Measurements from ENCODE around the gene TRPM2.

Gene TRPM2

DNA sequence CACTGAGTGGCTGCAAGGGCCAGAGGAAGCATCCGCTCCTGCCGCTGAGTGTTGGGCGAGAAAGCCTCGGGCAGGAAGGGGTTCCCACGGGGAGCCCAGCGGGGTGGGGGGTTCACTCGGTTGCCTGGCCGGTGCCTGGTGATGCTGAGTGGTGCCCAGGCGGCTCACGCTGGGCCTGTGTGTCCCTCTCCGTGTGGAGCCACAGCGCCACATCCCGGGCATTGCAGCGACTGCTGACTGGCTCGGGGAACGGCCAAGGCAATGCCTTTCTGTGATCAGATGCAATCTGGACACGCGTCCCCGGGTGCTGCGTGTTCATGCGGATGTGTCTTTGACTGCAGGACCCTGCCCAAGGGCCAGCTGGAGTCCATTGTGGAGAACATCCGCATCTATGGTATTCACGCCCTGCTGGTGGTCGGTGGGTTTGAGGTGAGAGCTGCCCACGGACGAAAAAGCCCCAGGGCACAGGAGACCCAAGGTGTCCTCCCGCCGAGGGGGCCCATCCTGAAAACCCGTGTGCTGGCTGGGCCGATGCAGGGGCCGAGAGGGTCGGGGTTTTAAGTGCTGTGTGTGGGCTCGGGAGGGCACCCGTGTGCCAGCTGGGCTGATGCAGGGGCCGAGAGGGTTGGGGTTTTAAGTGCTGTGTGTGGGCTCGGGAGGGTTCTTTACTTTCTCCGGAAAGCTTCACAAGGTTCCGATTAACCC is 30.6 kb upstream of the TRPM2 start:
- DNase-seq = no peak

DNA sequence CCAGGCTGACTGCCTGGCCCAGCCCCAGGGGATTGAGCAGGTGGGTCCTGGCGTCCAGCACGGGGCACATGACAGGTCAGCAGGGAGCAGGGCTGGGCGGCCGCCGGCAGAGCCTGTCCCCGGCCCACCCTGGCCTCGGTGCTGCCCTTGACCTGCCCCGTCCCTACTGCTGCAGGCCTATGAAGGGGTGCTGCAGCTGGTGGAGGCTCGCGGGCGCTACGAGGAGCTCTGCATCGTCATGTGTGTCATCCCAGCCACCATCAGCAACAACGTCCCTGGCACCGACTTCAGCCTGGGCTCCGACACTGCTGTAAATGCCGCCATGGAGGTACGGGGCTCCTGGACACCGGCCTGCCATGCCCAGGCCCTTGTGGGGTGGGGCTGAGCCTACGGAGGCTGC is 29.8 kb upstream of the TRPM2 start:
- no peak for DNase-seq

DNA sequence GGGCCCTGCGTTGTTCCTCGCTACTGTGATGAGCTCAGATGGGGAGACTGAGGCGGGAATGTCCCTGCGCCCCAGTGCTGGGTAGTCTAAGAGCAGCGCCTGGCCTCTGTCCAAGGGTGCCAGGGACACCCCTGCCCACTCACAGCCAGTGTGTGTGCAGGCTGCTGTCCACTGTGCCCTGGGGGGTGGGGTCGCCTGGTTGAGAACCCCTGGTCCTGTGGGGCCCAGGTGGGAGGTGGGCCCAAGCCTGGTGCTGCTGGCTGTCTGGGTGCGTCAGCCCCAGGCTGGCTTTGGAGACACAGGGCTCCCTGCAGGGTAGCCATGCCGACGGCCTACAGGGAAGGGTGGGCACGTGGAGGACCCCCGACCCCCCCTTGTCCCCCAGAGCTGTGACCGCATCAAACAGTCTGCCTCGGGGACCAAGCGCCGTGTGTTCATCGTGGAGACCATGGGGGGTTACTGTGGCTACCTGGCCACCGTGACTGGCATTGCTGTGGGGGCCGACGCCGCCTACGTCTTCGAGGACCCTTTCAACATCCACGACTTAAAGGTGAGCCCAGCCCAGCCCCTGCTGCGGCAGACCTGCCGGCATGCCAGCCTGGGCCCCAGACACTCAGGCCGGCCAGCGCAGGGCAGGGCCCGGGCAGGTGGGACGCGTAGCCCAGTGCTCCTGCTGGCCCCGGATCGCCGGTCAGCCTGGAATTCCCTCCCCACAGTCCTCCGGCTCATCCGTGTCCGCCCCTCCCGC is 29.1 kb upstream of the TRPM2 start:
- DNase-seq = no peak

DNA sequence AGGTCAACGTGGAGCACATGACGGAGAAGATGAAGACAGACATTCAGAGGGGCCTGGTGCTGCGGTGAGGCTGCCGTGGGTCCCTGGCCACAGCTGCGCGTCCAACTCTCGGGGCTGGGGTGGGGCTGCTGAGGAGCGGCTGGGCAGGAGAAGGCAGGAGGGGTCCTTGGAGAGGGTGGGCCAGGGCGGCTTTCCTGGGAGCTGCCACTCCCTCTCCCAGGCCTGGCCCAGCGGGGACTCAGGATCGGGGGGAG is 28.6 kb upstream of the TRPM2 start:
- DNase-seq = no peak

DNA sequence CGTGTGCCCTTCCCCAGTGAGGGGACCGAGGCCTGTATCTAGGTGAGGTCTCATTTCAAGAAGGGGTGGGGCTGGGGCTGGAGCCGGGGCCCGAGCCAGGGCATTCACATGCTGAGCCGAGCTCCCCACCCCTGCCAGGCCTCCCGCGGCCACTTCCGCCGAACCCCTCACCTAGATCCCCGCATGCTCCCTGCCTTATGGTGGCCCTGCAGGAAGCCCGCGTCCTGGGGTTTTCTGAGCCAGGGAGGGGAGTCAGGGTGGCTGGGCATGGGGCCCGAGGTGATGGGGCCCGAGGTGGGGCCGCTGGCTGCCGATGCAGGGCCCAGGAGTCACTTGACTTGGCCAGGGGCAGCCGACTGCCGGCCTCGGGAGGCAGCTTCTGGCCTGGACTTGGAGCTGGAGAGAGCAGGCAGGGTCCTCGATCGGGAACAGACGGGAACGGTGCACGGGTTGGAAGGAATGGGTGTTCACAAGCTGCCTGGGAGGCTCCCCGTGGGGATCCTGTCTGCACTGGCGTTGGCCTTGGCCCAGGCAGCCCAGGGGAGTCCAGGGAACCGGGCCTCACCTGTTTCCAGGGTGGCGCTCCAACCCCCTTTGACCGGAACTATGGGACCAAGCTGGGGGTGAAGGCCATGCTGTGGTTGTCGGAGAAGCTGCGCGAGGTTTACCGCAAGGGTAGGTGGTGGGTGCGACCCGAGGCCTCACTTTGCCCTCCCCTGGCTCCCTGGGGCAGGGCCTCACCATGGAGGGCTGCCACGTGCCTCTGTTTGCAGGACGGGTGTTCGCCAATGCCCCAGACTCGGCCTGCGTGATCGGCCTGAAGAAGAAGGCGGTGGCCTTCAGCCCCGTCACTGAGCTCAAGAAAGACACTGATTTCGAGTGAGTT is 27.8 kb upstream of the TRPM2 start:
- no peak for DNase-seq

DNA sequence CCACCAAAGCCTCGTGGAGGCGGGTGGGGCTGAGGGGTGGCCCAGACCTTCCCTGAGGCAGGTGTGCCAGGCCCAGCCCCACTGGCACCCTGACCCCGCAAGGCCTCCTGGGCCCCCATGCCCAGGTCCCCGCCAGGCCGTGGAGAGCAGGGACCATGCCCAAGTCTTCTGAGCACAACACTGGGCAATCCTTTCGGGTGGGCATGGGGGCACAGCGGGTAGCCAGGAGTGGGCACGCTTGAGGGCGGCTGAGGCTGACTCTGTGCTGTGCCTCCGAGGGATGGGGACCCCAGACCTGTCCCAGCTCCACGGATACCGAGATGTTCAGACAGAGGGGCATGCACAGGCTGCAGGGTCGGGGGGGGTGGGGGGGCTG is 27.2 kb upstream of the TRPM2 start:
- DNase-seq = no peak

DNA sequence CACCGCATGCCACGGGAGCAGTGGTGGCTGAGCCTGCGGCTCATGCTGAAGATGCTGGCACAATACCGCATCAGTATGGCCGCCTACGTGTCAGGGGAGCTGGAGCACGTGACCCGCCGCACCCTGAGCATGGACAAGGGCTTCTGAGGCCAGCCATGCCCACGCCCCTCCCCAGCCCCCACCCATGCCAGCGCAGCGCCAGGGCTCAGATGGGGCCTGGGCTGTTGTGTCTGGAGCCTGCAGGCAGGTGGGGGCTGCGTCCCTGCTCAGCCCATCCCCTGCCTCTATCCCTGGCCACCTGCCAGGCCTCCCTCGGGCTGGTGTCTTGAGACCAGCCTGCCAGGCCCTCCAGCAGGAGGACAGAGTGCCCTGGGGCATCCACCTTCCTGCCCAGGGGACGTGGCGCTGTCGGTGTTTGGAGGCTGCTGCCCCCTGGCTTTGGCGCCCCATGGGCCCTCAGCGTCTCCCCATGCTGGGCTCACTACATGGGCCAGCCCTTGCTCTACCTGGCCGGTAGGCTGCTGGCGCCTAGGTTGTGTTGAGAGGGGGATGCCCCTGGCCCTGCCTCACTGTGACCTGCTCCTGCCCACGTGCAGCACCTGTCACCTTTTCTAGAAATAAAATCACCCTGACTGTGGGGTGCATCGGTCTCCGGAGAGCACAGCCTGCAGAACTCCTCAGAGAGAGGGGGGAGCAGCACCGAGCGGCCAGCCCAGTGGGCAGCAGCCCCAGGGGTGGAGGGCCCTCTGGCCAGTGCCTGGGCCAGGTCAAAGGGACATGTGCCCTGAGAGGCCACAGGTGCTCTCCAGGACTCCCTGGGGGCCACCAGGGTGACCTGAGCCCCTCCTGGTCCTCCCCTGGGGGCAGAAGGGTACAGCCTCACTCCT is 26.5 kb upstream of the TRPM2 start:
- no peak for DNase-seq

DNA sequence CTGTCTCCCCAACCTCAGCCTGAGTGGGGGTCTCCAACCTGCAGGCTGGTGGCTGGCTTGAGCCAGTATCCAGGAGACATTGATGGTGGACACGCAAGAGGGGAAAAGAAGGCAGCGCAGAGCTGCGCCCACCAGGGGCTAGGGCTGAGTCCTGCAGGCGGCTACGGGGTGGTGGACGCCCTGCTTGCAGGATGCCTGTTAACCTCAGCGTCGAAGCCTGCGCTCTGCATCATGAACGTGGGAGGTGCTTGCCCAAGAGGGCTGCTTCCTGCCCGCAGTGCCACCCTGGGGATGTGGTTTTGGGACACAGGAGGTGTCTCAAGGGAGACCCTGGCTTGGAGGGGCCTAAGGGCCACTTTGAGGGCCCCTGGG is 25.8 kb upstream of the TRPM2 start:
- no peak for DNase-seq

DNA sequence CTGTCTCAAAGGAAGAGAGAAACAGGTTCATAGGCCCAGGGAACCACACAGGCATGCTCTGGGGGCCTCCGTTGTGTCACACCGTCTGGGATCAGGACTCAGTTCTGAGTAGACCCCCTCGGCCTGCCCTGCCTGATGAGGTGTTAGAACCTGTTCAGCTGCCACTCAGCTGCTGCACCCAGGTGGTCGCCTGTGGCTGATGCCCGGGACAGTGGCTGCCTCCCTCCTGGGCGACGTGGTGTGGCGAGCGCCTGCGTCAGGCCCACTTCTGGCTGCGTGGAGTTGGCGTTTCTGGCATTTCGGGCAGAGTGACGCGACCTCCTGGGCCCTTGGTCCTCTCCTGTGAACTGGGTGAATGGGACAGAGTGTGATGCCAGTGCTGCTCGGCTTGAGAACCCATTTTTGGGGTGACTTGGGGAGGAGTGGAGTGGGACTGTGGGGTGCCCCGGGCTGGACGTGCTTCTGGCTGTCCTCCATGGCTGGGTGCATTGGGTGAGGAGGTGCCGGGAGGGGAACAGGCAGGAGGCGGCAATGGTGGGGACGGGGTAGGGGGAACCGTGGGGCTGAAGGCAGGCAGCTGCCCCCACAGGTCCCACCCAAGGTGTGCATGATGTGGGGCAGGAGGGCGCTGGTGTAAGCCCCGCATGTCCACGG is 25.1 kb upstream of the TRPM2 start:
- no peak for DNase-seq

DNA sequence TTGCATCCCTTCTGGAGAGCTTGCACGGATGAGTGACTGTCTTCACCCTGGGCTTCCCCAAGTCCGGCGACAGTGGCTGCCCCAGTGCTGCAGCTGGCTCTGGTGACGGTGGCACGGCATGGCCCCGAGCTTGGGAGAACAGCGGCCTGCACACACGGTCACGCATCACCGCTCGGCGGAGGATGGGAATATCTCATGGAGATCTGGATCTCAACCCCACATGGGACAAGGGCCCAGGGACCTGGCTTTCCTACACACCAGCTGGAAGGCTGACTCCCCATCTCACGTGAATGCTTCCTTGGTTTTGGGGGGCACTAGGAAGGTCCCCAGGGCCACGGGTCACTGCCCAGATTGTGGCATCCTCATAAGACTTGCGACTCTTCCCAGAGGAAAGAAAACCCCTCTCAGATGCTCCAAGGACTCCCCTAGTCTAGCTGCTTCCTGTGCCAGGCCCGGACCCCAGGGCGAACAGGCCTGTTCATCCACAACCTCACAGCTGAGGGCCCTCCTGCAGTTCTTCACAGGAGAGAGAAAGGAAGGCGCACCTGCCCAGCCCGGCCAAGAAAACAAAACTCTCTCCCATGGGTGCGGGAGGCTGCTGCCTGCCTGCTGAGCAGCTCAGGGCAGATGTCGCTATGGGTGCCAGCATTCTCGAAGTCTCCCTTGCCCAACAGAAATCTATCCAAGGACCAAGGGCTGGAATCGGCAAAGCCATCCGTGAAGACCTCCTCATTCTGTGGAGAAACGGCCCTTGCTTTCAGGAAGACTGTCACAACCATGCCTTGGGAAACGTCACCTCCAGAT is 24.1 kb upstream of the TRPM2 start:
- DNase-seq = no peak

DNA sequence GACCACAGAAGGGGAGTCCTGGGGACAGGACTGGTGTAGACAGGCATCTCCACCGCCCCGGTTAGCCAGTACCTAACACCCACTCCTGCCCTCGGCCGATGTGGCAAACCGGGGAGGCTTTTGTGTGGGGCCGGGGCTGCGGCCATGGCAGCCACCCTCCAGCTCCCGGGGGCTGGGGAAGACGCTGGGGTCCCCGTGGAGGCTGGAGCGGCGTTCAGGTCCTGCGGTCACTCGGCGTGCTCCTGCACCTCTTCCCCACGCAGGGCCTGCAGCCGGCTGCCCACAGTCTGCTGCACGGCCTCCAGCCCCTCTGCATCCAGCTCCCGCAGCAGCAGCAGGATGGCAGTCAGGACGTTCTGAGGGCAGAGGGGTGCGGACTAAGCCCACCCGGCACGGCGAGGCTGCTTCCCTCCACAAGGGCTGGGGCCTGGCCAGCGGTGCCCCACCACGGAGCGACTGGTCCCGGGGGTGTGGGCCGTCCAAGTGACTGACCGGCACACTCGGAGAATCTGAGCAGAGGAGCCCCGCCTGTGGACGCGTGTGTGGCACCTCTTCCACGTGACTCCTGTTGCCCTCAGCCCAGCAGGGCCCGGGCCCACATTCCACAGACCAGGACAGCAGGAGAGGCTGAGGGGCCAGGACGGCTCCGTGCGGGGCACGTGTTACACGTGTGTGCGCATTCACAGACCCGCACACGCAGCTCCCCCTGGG is 23.3 kb upstream of the TRPM2 start:
- DNase-seq = no peak

DNA sequence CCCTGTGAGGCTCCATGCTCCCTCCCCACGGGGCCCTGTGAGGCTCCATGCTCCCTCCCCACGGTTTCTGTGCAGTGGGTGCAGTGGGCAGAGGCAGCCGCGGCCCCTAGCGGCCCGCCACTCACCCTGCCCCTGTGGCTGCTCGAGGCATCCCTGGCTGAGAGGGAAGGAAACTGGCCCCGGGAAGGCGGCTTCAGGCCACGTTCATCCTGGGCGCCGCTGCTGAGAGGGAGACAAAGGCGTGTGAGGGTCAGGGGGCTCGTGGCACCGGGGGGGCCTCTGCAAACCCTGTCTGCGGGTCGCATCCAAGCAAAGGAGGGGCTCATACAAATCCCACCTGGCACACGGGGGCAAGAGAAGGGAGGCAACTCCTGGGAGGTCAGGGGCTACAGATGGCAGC is 22.7 kb upstream of the TRPM2 start:
- DNase-seq = no peak

DNA sequence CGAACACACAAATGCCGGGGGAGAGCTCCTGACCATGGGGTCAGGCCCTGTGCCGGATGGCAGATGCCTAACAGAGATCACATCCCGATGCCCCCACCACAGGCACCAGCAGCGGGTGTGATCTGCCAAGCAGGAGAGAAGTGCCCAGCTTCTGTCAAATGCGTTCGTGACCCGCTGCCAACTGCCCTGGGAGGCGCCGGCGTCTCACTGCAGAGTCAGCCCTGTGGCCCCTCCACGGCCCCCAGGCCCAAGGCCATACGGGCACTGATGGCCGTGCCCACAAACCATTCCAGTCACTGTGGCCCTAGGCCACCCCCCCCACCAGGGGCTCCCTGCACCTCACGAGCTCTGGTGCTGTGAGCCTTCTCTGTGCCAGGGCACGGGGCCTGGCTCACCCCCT is 22.2 kb upstream of the TRPM2 start:
- no peak for DNase-seq

DNA sequence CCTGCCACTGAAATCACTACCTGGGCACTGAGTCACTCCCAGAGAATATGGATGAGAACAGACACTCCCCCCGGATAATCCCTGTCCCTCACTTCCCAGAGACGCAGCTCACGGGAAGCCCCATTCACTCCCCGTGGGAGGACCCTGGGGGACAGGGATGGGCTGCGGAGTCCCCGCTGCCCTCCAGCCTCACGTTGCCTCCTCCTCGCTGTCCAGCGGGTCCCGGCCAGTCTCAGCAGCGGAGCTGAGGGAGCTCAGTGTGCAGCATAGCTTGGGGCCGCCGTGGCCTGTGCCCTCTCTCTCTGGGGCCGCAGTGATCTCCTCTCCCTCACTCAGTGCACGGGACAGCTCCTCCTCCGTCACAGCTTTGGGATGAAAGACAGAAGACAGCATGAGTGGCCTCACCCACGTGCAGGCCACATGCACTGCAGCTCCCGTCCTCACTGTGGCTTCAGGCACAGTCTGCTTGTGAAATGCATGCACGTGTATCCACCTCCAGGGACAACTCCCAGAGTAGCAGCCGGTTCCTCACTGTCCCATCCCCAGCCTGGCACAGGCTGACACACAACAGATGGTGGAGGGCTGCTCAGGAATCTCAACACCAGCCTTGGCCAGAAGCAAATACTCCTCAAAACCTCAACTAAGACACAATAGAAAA is 21.6 kb upstream of the TRPM2 start:
- DNase-seq = no peak

DNA sequence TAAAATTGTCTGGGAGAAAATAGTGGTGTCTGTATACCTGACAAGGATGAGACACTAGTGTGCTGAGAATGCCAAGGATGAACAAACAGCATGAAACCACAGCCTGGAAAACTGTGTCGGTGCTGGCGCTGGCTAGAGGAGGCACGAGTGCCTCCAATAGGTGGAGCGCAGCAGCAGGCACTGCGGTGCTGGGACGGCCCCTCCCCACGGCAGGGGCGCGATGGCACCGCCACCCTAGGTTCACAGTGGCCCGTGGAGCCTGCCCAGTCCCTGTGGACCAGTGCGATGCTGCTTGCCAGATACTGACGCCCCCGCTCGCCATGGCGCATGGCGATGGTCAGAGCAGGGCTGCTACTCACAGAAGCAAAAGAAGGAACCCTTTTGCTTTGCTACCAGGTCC is 21.0 kb upstream of the TRPM2 start:
- DNase-seq = no peak

DNA sequence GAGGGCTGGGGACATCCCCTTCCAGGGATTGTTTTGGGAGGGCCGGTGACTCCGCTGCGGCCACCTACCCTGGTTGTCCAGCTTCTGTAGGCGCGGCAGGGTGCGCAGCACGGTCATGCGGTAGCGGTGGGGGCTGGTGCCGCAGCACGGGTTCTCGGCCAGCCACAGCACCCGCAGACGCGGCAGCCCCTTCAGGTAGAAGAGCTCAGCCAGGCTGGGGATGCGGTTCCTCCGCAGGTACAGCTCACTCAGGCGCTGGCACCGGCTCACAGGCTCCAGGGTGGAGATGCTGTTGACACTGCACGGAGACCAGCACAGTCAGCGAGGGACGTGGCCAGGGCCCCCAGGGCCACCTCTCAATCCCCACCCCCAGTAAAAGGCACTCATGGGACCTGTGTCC is 20.5 kb upstream of the TRPM2 start:
- DNase-seq = no peak

DNA sequence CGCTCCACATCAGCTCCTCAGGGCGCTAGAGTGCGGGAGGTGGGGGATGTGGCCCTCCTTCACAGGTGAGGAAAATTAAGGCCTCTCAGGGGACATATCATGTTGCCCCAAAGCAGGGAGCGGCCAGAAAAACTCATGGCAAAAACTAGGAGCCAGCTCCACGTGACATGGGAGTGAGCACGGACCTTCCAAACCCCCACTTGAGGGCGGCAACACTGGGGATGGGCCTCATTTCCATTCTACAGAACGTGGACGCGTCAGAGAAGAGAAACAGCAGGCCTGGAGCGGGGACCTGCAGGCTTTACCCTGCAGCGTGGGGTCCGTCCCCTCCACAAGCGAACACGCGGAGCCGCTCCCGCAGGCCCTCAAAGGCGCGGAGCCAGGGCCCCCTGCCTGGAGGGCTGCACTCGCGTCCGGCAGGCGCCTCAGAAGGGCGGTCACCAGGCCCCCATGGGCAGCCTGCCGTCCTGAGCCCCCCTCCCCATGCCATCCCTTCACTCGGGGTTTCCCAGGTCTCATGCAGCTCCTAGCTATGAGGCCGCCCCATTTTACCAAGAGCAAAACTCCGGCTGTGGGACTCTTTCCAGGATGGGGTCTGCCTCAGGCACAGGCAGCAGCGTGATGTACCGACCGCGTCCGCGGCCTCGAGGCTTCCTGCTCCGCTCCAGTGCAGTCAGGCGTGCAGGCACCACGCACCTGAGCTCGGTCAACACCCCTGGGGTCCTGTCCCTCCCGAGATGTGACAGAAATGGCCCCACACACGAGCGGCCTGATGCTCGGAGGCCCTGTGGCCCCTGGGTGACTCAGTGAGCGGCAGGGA is 19.7 kb upstream of the TRPM2 start:
- no peak for DNase-seq

DNA sequence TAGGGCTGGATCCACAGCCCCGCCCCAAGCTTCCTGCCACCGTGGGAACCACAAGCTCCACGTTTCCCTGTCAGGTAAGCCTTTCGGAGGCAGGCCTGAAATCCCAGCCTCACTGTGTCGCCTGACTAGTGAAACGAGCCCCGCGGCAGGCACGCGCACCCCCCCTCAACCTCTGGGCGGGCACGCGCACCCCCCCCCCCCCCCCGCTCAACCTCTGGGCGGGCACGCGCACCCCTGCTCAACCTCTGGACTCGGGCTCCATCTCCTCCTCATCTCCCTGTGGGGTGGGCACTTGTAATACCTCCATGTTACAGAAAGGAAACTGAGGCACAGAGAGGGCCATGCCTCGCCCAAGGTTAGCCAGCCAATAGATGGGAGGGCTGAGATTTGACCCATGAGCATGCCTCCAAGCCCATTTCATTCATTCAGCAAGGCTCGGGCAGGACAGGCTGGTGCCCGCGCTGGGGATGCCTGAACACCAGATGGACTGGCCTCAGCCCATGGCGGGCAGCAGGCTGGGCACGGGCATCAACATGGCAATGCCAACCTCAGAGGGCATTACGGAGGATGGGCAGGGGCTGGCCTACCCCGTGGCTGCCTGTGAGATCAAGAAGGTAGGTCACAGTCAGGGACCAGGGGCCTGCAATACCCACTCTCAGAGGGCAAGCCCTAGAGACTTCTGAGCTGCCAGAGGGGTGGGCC is 18.9 kb upstream of the TRPM2 start:
- DNase-seq = no peak

Data from MV-4-11 (cell line).